GM15510 (cell line): ENCODE results near the gene PRPF8.
A peak's percentile ranks its signal among the peaks of the same experiment; 100 is the strongest.

Source experiments
- POLR2A ChIP-seq: IDR thresholded peaks from 3 replicates; pipeline ENCODE4 v1.6.1; 2011; ENCODE audit warnings: borderline replicate concordance; ENCODE audit not compliant: insufficient read length; ENCODE audit errors: extremely low read depth

PRPF8 gene

GRCh38 chr17:1661045-1661444 lies 23.6 kb downstream of the PRPF8 start:
- no peak for TF ChIP-seq POLR2A

DNA sequence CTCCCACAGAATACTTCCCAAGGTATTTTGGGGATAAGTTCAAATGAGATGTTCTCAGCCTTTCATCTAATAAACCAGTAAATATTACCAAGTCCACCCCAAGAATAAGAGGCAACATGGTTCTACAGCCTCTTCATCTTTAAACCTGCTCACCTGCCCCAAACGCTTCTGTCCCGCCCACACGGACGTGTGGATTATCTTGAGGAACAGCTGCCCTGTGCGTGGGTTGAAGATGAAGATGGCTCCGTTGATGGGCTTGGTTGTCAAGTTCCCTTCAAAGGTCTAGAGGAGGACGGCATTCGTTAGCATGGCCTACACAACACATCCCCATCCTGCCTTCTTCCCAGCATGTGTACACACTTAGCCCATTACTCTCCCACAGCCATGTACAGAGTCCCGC lies 26.6 kb downstream of the PRPF8 start:
- TF ChIP-seq POLR2A: no peak

GRCh38 chr17:1653735-1654134 lies 30.9 kb downstream of the PRPF8 start:
- TF ChIP-seq POLR2A: no peak

- no peak for TF ChIP-seq POLR2A
Observed at GRCh38 chr17:1651559-1651844, 33.2 kb downstream of the PRPF8 start.

- no peak for TF ChIP-seq POLR2A
Observed at GRCh38 chr17:1650731-1651558, 33.7 kb downstream of the PRPF8 start.

- TF ChIP-seq POLR2A: no peak
Observed at GRCh38 chr17:1649844-1650501, 34.7 kb downstream of the PRPF8 start, which contains the start of gene RILP. Gene RILP (minus strand): TSS chr17:1649866. CDS start chr17:1649804, 62 bp downstream.

GRCh38 chr17:1648963-1649843 lies 35.5 kb downstream of the PRPF8 start:
- TF ChIP-seq POLR2A: no peak

GRCh38 chr17:1648173-1648962 lies 36.3 kb downstream of the PRPF8 start:
- TF ChIP-seq POLR2A: no peak

DNA sequence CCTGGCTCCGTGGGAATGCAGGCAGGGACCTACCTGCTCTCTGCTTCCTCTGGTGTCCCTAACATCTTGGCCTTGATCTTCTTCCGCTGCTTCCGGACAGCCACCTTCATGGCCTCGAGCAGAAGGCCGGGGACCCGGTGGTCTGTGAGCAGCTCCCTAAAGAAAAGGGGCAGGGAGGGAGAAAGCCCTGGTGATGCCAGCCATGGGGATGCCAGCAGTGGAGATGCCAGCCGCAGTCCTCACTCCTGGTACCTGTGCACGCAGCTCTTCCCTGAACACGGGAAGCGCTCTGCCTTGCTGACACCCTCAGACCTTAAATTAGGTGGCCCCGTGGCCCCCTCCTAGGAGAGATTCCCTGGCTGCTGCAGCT lies 36.9 kb downstream of the PRPF8 start:
- TF ChIP-seq POLR2A: no peak

DNA sequence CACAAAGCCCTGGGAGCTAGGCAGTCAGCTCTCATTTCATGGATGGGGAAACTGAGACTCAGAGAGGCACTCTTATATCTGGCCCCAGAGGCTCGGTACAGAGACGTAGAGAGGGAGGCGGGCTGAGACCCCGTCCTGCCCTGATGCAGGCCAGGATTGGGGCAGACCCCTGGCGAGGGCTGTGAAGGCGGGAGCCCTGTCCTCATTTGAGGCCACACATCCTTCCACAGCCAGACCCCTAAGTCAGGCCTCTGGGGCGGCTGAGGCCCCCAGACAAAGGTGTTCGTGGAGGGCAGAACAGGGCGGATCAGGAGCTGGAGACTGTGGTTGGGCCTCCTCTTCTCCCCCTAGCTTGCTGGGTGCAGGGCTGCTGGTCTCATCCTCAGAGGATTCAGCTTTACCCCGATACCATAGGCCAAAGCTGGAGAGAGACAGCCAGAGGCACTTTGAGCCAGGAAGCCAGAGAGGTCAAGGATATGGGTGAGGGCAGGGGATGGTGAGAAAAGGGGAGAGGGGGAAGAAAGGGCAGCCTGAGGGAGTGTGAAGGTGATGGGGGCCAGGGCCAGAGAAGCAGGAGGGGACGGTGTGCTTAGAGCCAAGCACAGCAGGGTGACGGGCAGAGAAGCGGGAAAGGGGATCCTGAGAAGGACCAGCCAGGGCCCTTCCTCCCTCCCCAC lies 38.3 kb downstream of the PRPF8 start:
- no peak for TF ChIP-seq POLR2A

DNA sequence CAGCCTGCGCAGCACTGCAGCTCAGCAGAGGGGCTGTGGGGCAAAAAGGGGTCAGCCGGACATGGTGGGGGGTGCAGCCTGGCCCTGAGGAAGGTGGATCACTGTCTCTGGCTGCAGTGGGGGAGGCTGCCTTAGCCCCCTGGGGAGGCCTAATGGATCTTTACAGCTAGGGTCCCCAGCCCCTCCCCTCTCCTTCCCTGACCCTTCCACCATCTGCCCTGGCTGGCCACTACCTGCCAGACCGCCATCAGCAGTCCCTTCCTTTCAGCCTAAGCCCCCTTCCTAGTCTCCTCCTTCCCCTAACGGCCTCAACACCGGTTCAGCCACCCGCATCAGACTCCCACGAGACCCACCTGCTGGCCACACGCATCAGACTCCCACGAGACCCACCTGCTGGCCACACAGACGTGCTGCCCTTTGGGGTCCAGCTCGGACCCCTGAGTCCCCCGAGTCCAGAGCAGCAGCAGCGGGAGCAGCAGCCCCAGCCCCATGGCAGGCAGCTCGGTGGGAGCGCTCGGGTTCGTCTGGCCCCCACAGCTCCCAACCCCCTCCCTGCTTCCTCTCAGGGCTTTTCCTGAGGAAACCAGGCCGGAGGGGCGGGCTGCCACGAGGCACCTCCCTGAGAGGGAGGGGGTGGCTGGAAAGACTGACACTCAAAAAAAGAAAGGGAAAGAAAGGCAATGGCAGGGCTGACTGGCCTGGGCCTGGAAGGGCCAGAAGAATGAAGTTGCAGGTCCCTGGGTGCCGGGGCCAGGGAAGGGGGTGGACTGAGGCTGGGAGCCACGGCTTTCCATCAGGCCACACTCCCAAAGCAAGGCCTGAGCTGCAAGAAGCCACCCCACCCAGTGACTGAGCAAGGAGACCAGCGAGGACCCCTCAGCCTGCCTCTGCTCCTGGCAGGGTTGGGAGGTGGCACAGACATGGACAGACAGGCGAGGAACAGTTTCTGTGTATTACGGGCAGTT lies 39.2 kb downstream of the PRPF8 start, which contains the start of gene SCARF1:
Gene SCARF1 (minus strand): TSS at position 526 of the 965 bp plus-strand sequence. CDS start 35 bp downstream, at position 491.
- no peak for TF ChIP-seq POLR2A

DNA sequence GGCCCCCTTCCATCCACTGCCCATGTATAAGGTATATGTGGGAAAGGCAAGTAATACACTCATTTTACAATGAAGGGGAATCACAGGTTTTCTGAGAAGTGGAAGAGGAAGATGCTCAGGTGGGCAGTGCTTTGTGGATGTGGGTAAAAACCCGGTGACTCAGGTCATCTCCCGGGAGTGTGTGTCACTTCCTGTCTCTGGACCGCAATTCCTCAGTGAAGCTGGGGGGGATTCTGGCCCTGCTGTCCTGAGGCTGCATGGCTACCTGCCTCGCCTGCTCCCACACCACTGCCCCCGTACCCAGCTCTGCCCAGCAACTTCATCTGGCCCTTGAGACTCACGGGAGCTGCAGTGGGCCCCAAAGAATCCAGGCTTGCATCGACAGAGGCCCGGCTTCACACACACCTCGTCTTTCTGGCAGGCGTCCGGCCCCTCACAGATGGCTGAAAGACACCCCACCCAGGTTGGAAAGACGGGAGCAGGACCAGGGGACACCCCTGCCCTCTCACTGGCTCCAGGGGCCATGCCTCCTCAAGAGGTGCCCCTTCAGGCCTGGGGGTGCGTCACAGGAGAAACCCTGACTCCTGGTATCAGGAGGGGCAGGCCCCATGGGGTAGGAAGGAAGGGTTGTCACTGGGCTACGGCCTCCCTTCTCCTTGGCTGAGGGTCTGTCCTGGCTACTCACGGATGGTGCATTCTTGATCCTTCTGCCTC lies 40.0 kb downstream of the PRPF8 start:
- peak; percentile 40 for TF ChIP-seq POLR2A
